Dermis microvascular lymphatic vessel endothelial cell (primary cell): ENCODE data around the gene CDS1. TPM values are rescaled to one million over a fixed set of nuclear protein-coding genes. Genes with fewer than 3 reads are reported as not detected.
A peak's percentile ranks its signal among the peaks of the same experiment; 100 is the strongest.
"Not testable (repeated sequence)": the region's sequence is repeated elsewhere in the genome, so short reads cannot be mapped to it uniquely, and the experiment has no call there.

Experiments used
- DNase-seq, 2 donors: peaks; one replicate each; pipeline versions ENCODE4 v3.0.0 to v3.0.0-alpha.2; 2010; ENCODE audit warnings: low read depth in 2 of 2
- total RNA-seq: library from RNA; depleted of rRNA; stranded (reverse); fragments of >200 nt; gene quantifications from 2 replicates; pipeline ENCODE4 v1.2.1, GENCODE V29; 2014

CDS1 gene
- total RNA-seq, 1 donor from 2014 or later, result not detected

DNA sequence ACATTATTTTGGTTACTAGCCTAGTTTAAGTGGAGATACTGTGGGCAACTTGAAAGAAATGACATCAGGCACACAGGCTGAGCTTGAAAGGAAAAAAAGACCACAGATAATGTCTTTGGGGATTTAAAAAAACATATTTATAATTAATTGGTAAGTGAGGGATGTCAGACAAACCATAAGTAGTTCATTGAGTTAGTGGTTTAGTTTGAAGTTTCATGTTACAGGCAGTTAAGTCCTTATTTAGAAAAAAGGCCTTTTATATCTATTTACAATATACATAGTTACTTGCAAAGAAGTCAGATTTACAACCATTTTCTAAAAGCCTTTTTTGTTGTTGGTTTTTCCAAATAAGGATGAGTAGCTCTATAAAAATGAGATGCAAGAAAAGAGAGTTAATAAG is 89.2 kb downstream of the CDS1 start:
- no peak for DNase-seq

DNA sequence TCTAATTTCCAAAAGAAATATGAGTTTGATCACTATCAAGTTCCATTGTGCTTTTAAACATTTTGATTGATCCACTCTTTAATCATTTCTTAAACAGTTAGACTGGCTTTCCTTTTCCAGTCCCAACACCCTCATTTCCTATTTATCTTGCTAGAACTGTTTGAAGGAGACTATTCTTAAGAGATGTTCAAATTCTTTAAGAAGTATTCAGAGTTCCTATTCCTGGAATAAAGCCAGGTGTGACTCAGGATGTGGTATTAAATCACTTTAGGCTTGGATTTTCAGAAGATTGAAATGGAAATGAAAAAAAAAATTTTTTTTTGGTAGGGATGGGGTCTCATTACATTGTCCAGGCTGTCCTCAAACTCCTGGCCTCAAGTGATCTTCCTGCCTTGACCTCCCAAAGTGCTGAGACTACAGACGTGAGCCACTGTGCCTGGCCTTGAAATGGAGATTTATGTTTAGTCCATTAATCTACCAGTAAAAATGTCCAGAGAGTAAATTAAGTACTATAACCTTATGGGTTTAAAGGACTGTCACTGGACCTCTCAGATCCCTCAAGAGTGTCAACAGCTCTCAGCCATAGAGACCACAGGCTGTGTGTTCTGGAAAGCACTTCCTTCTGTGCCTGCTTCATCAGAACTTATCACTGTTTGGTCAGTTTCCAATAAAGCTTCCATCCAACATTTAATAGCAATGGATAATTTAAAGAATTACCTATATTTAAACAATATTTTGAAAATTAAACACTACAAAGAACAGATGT is 90.7 kb downstream of the CDS1 start:
- DNase-seq, result peak in 1 of 2 donors; percentile 72

DNA sequence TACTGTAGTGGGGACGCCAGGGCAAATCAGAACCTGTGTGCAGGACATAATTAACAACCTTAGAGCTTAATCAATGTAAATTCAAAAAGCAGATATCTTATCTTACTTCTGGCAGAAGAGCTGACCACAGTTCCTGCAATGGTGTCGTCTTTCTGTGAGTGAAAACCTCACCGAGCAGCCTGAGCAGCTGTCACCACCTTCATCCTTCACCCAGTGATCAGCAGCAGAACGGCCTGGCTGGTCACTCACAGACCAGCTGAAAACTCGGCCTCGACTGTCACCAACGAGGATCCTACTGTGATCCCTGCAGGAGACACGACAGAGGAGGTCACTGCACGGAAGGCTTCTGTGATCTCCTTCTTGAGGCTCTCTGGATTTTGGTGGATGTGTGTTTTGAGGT is 94.2 kb downstream of the CDS1 start:
- DNase-seq, result no peak

DNA sequence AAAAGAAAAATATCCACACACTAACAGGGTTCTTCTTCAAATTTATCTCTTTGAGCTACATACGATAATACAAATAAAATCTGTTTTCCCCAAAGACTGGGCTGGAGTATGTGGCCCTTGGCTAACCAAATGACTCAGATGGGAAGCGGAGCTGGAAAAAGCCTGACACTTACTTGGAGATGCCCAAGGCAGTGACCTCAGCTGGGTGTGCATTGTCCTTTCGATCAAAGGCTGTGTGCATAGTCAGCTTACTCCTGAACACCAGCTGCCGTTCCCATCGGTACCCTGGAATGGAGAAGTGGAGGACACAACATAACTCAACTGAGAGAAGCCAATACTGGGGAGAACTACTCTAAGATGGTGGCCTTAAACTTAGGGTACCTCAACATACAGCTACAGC is 95.1 kb downstream of the CDS1 start:
- DNase-seq, result no peak

DNA sequence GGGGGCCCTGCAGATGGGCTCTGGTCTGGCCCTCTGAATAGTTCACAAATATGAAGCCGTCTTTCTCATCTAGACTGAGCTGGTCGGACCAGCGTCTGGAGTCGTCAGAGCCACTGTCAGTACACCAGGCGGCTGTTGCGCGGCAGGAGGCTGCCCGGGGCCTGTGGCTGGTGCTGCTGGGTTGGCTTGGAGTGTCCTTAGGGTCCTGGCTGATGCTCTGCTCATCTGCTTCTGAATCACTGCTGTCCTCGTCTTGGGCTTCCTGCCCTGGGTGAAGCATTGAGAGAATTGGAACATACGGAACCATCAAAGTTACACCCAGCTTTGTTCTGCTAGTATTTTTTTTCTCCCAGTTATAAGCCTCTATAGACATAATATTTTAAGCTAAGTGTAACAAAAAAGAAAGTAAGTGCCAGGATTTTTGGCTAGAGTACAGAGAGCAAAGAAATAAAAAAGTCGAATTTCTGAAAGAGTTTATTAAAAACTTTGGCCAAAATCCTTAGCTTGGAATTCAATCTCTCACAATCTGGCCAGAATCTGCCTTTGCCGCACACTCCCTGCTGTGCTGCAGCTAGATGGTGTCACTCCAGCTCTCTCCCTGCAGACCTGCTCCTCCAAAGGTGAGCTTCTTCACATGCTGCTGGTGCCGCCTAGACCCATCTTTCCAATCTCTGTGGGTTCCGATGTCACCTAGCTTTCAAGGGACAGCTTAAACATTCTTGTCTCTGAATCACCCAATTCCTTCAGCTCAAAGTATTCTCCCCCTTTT is 96.2 kb downstream of the CDS1 start:
- DNase-seq, result no peak

DNA sequence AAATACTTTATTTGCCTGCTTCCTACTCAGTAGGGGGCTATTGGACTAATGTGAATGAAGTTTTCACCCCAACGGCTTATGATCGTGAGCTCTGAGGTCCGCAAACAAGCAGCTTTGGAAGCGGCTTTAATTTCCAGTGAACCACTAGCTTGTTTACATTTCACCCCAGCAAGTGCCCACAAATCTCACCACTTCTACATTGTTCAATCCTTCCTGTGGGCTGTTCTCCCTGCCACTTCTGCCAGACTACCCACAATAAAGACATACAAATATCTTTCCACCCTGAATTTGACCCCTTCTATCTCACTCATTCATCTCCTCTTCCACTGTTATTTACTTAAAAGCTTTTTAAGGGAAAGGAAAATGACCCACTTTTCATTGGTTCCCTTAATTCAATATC is 98.0 kb downstream of the CDS1 start:
- no peak for DNase-seq

DNA sequence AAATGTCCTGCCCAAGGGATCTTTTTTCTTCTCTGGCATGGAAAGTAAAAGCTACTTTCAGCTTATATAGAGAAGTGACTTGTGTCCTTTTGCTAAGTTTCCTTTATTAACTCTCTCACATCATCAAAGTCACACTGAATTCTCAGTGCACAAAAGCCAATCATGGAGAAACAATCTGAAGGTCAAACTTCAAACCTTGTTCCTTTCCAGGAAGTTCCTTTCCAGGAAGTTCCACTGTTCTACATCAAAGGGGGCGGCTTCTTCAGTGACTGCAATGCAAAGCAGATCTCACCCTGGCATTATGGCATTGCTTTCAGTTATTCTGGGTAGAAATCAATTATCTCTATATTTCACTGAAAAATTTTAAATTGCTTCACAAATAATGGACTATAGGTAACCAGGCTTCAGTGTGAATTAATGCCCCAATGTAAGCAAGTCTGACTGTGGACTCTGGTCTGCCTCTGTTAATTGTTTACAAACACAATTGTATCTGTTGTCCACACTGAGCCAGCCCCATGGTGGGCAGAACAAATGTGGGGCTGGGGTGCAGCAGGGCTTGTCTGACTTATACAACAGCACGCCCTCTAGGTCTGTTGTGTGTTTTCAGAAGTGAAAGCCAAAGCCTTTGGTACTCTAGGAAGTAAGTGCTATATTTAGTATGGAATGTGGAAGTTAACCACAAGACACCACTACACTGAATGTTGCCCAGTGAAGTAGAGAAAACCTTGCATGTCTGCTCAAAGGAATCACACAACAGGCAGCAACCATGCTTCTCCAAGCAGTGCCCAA is 98.8 kb downstream of the CDS1 start:
- DNase-seq, result peak in 1 of 2 donors; percentile 58

DNA sequence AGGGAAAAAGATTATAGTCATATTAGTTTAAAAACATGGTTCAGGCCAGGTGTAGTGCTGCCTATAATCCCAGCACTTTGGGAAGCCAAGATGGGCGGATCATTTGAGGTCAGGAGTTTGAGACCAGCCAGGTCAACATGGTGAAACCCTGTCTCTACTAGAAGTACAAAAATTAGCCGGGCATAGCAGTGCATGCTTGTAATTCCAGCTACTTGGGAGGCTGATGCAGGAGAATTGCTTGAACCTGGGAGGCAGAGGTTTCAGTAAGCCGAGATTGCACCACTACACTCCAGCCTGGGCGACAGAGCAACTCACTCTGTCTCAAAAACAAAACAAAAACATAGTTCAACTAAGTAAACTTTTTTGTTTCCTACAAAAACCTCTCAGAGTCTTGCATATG is 99.7 kb downstream of the CDS1 start:
- DNase-seq, result not testable (repeated sequence)

DNA sequence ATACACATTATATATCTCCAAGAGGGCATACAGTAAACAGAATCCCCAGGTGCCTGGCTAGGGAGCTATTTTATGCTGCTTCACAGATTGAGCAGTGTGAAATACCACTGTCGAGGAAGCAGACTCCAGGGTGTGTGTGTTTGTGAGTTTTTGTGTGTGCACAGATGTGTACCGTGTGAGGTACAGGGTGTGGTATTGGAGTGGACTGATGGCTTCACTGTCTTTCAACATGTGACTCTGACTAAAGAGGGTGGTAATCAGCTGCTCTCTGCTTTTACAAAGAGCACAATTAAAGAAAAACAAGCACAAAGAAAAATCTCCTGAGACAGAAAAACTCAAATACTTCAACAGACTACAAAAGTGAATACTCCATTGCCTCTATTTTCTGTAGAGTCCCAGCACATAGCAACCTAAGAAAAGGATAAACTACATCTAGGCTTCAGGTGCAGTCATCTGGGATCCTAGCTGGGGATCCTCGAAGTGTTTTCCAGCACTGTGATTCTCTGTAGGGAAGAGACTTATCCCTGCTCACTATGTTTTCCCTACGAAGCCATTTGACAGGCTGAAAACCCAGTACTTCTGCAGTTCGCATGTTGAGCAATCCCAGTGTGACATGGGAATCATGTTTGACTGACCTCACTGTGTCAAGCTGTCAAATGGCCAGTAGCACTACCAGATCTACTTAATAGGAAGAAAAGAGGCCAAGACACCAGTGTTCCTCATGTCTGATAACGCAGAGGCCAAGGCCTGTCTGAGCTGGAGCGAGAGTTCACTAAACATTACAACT is 100.3 kb downstream of the CDS1 start:
- no peak for DNase-seq

DNA sequence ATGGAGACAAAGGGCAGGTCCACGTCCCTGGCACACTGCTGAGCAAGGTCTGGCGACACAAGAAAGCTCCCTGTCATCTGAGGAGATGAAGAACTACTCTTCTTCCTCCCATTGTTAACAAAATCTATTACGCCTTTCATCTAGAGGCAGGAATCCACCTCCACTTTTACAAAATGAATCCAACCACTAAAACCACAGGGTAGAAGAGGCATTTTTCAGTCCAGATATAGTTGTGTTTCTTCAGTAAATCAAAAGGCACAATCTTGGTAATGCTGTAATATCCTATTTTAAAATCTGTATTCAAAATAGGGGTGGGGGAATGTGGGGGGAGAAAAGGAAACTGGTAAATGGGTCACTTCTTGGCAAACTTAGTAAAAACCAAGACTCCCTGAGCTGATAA is 101.4 kb downstream of the CDS1 start:
- no peak for DNase-seq

DNA sequence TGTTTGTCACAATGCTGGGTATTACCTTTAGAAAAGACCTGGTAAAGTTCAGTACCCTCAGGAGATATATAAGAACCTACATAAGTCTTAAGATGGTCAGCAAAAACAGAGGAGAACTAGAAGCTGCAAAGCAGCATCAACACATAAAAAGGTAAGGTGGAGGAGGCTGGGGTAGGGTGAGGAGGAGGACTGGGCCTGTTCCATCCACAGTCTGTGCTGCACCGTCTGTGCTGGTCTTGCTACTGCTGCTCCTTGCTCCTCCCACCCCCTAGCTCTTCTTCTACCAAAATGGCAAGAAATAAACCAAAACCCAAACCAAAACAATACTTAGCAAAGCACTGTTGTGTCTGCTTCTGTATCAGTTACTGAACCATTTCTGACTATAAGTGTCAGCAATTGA is 102.2 kb downstream of the CDS1 start:
- DNase-seq, result no peak

DNA sequence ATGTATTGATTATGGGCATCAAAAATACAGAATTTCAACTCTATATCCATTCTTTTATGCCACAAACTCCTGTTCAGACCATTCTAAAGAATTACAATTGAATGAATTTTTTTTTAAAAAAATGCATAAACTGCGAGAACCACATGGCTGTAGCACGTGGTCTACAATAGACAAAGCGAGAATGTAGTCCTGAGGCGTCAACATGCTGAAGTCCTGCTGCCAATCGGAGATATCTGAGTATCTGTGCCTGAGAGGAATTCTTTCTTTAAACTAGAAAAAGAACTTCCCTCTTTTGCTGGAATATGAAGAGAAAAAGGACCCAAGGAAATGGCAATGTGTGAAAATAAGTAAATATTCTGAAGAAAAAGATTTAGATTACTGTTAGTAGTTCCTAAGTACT is 105.7 kb downstream of the CDS1 start:
- DNase-seq, result no peak

DNA sequence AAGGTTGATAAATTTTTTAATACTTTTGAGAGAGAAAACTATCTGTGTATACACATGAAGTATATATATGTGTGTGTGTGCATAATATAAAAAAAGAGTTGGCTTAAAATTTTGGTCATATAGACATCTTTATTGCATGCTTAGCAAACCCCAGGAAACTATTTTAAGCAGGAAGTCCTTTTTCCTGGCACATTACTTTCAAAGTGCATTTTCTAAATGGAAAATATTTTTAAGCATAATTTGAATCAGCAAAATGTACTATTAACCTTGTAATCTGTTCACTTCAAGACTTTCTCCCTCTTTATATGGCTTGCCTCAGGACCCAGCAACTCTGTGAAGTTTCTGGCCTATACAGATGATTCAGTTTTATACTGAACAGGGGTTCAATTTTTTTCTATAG is 106.3 kb downstream of the CDS1 start:
- no peak for DNase-seq

DNA sequence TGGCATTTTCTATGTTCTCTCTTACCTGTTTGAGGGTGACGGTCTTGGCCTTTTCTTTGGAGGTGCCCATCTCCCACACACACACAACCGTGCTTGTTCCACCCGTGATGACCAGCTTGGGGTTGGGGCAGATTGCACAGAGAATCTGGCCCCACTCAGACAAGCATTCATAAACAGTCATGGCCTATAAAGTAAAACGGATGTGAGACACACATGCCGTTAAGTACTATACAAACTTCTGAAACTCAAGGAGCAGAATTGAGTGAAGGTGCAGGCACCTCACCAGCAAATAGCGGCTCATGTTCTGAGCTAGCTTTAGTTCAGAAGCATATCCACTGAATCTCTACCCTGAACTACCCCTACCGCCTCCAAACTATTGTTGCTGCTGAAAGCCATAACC is 107.6 kb downstream of the CDS1 start:
- DNase-seq, result no peak

DNA sequence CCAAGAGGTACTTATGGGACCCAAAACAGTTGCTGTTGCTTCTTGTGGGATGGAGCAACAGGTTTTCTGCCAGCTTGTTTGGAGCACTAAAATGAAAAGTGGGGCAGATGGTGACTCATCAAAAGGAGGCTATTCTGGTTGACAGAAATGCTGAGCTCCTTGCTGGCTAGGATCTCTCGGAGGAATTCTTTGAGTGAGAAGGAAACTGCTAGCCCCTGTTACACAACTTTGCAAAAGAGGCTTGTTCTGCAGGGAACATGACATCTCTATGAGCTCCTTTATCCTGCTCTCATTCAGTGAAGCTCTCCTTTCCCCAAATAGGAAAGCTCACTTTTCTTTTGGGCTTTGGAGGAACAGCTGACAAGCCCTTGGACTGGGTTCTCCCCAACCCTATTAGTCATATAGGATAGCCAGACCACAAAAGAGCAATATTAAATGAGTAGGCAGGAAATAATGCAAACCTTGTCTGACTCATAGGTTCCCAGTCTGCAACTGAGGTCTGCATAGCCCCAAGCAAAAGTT is 108.3 kb downstream of the CDS1 start:
- peak in 1 of 2 donors; percentile 78 for DNase-seq

DNA sequence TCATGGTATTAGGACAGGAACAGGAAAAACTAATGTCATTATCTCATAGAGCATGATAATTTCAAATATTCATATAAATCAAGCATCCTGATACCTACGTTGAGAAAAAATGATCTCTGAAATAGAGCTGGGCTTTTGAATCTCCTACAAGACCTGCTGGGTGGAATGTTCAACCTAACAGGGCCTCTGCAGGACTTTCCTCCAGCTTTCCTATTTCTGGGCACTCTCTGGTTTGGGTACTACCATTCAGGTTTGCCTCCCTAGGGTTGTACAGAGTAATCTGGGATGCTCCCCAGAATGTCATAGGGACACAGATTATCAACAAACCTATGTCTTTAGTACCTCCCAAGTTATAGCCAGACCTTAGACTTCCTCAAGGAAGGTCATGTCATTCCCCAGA is 108.9 kb downstream of the CDS1 start:
- no peak for DNase-seq

DNA sequence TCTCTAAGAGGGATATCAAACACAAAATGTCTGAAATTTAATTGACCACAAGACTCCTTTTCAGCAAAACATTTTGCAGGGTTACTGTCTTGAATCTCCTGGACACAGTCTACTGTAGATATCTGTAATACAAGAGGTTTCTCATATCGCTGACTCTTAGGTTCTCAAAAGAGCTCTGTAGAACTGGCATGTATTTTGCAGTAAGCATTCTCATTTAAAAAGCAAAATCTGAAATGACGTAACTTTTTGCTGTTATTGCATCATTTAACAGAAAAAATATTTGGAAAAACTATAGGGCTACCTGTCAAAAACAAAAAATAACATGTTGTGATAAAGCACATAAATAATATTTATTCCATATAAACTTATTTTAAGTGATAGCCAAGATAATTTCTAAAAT is 114.2 kb downstream of the CDS1 start:
- DNase-seq, result no peak

DNA sequence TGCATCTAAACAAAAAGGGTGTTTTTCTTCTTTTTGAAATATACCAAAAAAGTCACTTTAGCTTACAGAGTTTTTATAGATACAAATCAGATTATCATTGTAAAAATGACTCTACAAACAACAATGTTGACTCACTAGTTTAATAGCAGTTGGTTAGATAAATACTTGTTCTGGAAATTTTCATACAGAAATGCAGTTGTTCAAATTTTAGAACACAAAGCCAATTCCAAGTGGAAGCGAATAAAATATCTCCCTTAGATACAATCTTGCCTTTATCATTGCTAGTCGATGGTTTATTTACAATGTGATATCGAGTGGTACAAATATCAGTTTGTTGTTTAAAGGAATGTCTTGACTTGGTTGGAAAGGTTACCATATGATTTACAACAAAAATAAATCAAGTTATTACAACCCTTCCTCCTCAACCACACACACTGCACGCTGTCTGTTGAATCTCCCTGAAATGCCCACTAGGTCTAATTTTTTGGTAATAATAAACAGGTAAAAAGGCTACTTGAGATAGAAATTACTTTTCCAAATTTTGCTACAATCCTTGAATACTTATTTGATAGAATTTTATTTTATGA is 114.8 kb downstream of the CDS1 start:
- DNase-seq, result no peak

DNA sequence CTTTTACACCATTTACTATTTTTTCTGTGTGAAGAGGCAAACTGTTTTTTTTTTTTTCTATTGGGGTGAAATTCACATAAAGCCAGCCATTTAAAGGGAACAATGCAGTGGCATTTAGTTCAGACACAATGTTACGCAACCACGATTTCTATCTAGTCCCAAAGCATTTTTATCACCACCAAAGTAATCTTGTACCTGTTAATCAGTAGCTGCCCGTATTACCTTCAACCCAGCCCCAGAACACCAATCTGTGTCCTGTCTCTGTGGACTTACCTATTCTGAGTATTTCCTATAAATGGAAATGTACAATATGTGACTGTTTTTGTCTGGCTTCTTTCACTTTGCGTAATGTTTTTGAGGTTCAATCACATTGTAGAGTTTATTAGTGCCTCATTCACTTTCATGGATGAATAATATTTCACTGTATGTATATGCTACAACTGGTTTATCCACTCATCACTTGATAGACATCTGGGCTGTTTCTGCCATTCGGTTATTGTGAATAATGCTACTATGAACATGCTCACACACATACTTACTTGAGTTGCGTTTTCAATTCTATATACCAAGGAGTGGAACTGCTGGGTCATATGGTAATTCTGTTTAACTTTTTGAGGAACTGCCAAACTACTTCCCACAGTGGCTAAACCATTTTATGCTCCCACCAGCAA is 116.2 kb downstream of the CDS1 start:
- DNase-seq, result no peak
